Endothelial cell of umbilical vein (primary cell): ENCODE results near the gene VGLL3.

Experiments
- CTCF ChIP-seq, 2 donors: IDR thresholded peaks; 1 replicate in 1 of 2; 2 replicates in 1 of 2; pipeline ENCODE4 v1.5.1; 2011; ENCODE audit warnings: low read length in 2 of 2, mild to moderate bottlenecking in 2 of 2, moderate library complexity in 2 of 2, control low read depth in 1 of 2, inconsistent platforms in 1 of 2, low read depth in 1 of 2; ENCODE audit not compliant: insufficient read depth in 1 of 2; ENCODE audit errors: extremely low read depth in 1 of 2
- EZH2 ChIP-seq: IDR thresholded peaks from 2 replicates; pipeline ENCODE4 v1.6.1; 2012; ENCODE audit warnings: borderline replicate concordance, low read depth, mild to moderate bottlenecking, moderate library complexity, low read length, inconsistent platforms; ENCODE audit not compliant: severe bottlenecking
- JUN ChIP-seq: IDR thresholded peaks from 2 replicates; pipeline ENCODE4 v1.6.1; 2011; ENCODE audit warnings: borderline replicate concordance, low read depth; ENCODE audit not compliant: insufficient read length, insufficient read depth
- MAX ChIP-seq: IDR thresholded peaks from 2 replicates; pipeline ENCODE4 v1.6.1; 2011; ENCODE audit not compliant: insufficient read depth, insufficient read length

- no peak for TF ChIP-seq CTCF (IDR thresholded peaks at IDR 0.05; ENCODE audit: extremely low read depth in 1 of 2, insufficient read depth in 1 of 2, low read depth in 1 of 2, low read length in 2 of 2)
- TF ChIP-seq EZH2, result no peak
- TF ChIP-seq MAX, result no peak
- no peak for TF ChIP-seq JUN
Observed at GRCh38 chr3:86954226-86954625, 36.7 kb downstream of the VGLL3 start.
